Heart right ventricle (tissue), 16 donors: Measurements from ENCODE around the gene GPHN. TPM values are rescaled to one million over a fixed set of nuclear protein-coding genes. Genes with fewer than 3 reads are reported as not detected.

Source experiments
- ATAC-seq, 8 donors: fragments of 200-7000 bp; cut with Tn5 transposase; one replicate each; pipeline ENCODE4 v1.9.1; 2020; ENCODE audit warnings: mild to moderate bottlenecking in 8 of 8, moderate library complexity in 8 of 8, moderate number of reproducible peaks in 1 of 8
- DNase-seq, 2 donors: peaks; one replicate each; pipeline ENCODE4 v3.0.0-alpha.2; 2020
- H3K27ac ChIP-seq, 10 donors: fragments of 200-600 bp; sonication (generic) in 2 of 10; one replicate each; pipeline versions ENCODE4 v1.5.0 to v1.8.0; 2020 to 2022; ENCODE audit warnings: mild to moderate bottlenecking in 3 of 10
- H3K27me3 ChIP-seq, 7 donors: fragments of 200-600 bp; one replicate each; pipeline ENCODE4 v1.8.0; 2021 to 2022; ENCODE audit warnings: mild to moderate bottlenecking in 2 of 7
- H3K36me3 ChIP-seq, 9 donors: fragments of 200-600 bp; sonication (generic) in 1 of 9; one replicate each; pipeline versions ENCODE4 v1.5.0 to v1.8.0; 2020 to 2022; ENCODE audit warnings: mild to moderate bottlenecking in 2 of 9
- H3K4me1 ChIP-seq, 9 donors: fragments of 200-600 bp; sonication (generic) in 1 of 9; one replicate each; pipeline versions ENCODE4 v1.5.0 to v1.8.0; 2020 to 2022; ENCODE audit warnings: mild to moderate bottlenecking in 4 of 9
- H3K4me3 ChIP-seq, 10 donors: fragments of 200-600 bp; sonication (generic) in 2 of 10; one replicate each; pipeline versions ENCODE4 v1.5.0 to v1.8.0; 2020 to 2022; ENCODE audit warnings: mild to moderate bottlenecking in 7 of 10, moderate library complexity in 2 of 10
- H3K9me3 ChIP-seq, 11 donors: fragments of 200-600 bp in 10 of 11; sonication (generic) in 2 of 11; one replicate each; pipeline versions ENCODE4 v1.5.0 to v1.8.0; 2013 to 2022; ENCODE audit warnings: mild to moderate bottlenecking in 2 of 11, control low read depth in 1 of 11, moderate library complexity in 1 of 11
- WGBS, 2 donors: extraction: QIAGEN DNeasy Blood & Tissue Kit; methylation state at CpG; one replicate each; pipeline ENCODE4 v1.1.7; 2013; ENCODE audit warnings: inconsistent platforms in 1 of 2; 5-methylcytosine and 5-hydroxymethylcytosine counted together
- intact Hi-C, 10 donors: fragments of 100-400 bp; cut with DNase I; formaldehyde crosslinking; loops; one replicate each; pipeline versions ENCODE4 v1.11.1 to v1.14.2; 2022
- polyA plus RNA-seq, 2 donors: library from polyadenylated mRNA; stranded (reverse); fragments of 200-250 nt; gene quantifications; one replicate each; pipeline ENCODE4 v1.2.3, GENCODE V29; 2013
- total RNA-seq, 10 donors: library from RNA; stranded (reverse); fragmentation: NEBNext Ultra II Directional in 3 of 10; extraction: Animal tissue kit (Norgen Biotek cat#: 25700) in 3 of 10; gene quantifications; one replicate each; pipeline versions ENCODE4 v1.2.1 to v1.2.4, GENCODE V29; 2021 to 2023
- TF ChIP-seq, protein P1 (sequence below), 9 donors: fragments of 200-600 bp; sonication (generic) in 2 of 9; IDR thresholded peaks; one replicate each; pipeline versions ENCODE4 v1.5.0 to v1.8.0; 2021 to 2022; ENCODE audit warnings: antibody characterized with exemption in 9 of 9, mild to moderate bottlenecking in 5 of 9, moderate library complexity in 1 of 9
- donor health status: Arrhythmogenic right ventricular cardiomyopathy.
- donor health status: ischemic (EF 13 %, LVEDD 7.1; RV severe dilation, severe dysfunction).
- donor health status: healthy with polysubstance abuse.
- donor health status: DM: no; HTN: yes; CAD: no.
- donor health status: DM: no; HTN: no; CAD: no.
- donor health status: ischemic (EF 25% LVEDD 6.9; RV normal size, moderate dysfunction).
- donor health status: ischemic (EF 25% LVEDD 5.7; RV mildly dilated, moderate dysfunction).
- donor health status: healthy.
- donor health status: DM: yes; HTN: yes; CAD: no.
- donor health status: Ischemic cardiomyopathy.
- donor health status: ischemic (EF 35%, LVEDD 5.7; RV mildly dilated, moderate dysfunction).
- donor health status: nonischemic (EF 11% LVEDD 7.7; RV severe dilation, severe dysfunction).
- donor health status: DM: yes; HTN: yes; CAD: no.
- donor health status: PGD.
- donor health status: ischemic (EF 29% LVEDD 5.4; RV normal size, mild dysfunction).
- donor health status: nonischemic (EF 23%, LVEDD 6.1; RV moderate dilation, normal function).

The GPHN gene
- total and polyA plus RNA-seq, 12 donors, result 12.2 to 48.0 (median 32.2) TPM

DNA sequence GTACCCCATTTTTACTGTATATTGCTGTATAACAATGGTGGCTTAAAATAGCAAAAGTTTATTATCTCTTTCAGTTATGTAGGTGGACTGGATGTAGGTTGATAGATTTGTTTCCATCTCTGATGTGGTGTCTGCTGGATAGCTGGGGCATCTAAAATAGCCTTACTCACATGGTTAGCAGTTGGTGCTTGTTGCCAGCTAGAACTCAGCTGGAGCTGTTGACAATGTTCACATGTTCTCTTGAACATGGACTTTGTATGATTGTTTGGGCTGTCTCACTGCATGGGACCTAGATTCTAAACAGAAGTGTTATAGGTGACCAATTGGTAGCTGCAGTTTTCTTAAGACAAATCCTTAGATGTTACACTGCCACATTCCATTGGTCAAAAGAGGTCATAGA is 126.9 kb downstream of the GPHN start:
- ATAC-seq, result peak in 6 of 8 donors; percentile 25 to 88 (median 60)

DNA sequence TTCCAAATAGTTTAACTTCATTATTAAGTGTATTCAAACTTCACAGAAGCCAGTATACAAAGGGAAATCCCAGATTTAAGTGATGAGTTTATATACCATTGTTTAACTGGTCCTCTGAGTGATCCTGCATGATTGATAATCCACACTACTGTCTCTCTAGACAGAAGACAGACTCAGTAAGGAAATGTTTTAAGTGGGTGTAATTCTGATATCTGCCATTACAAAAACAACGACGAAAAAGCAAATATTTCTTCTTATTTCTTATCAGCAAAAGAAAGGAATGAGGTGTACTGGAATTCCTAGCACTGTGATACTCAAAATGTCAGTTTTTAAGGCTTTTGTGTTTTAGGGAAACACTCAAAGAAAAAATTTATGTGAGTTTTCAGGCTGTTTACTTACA is 127.5 kb downstream of the GPHN start:
- WGBS, 2 donors, result 11 to 38% methylated on average over 2 of the region's 2 CpGs
- ATAC-seq, result no peak
- TF ChIP-seq, protein P1, sequence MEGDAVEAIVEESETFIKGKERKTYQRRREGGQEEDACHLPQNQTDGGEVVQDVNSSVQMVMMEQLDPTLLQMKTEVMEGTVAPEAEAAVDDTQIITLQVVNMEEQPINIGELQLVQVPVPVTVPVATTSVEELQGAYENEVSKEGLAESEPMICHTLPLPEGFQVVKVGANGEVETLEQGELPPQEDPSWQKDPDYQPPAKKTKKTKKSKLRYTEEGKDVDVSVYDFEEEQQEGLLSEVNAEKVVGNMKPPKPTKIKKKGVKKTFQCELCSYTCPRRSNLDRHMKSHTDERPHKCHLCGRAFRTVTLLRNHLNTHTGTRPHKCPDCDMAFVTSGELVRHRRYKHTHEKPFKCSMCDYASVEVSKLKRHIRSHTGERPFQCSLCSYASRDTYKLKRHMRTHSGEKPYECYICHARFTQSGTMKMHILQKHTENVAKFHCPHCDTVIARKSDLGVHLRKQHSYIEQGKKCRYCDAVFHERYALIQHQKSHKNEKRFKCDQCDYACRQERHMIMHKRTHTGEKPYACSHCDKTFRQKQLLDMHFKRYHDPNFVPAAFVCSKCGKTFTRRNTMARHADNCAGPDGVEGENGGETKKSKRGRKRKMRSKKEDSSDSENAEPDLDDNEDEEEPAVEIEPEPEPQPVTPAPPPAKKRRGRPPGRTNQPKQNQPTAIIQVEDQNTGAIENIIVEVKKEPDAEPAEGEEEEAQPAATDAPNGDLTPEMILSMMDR (IDR thresholded peaks at IDR 0.05), result no peak
- intact Hi-C loops, result no loop called here
- no peak overlapping the region for H3K27ac ChIP-seq
- DNase-seq, result no peak
- H3K4me1 ChIP-seq, result peaks cover 0 to 16% (median 11%) of the 10 kb centered on the region in 9 donors
- no peaks in the 10 kb centered on the region for H3K36me3 ChIP-seq
- no peak overlapping the region for H3K4me3 ChIP-seq
- no peaks in the 10 kb centered on the region for H3K27me3 ChIP-seq
- peaks cover 0 to 9% (median 0%) of the 10 kb centered on the region in 11 donors for H3K9me3 ChIP-seq

More for the DNA sequence above, 126.9 kb downstream of the GPHN start:
- TF ChIP-seq, protein P1 (IDR thresholded peaks at IDR 0.05), result no peak
- DNase-seq, result no peak
- H3K4me1 ChIP-seq, result peaks cover 0 to 17% (median 11%) of the 10 kb centered on the region in 9 donors
- H3K36me3 ChIP-seq, result no peaks in the 10 kb centered on the region
- H3K4me3 ChIP-seq, result no peak overlapping the region
- intact Hi-C loops, result no loop called here
- no peak overlapping the region for H3K27ac ChIP-seq
- peaks cover 0 to 9% (median 0%) of the 10 kb centered on the region in 11 donors for H3K9me3 ChIP-seq
- no peaks in the 10 kb centered on the region for H3K27me3 ChIP-seq

DNA sequence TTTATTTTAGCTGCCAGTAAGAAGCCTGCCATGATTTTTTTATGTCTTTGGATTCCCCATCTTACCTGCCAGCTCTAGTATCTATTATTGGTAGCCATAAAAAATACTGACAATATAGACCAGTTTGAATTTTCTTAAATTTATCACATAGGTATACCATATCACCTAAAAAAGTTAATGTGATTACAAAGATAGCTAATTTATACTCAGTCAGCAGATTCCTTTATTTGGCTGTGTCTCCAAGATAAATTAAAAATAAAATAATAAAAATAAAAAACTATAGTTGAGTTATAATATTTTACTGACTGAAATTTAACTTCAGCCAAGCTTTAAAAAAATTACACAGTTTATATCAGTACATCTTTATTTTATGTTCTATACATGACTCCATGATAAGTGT is 128.3 kb downstream of the GPHN start:
- Histone ChIP-seq H3K27ac (no peak overlapping the region), H3K27me3 (no peaks in the 10 kb centered on the region), H3K4me1 (peaks cover 0 to 16% (median 11%) of the 10 kb centered on the region in 9 donors), H3K9me3 (peaks cover 0 to 9% (median 0%) of the 10 kb centered on the region in 11 donors), H3K36me3 (no peaks in the 10 kb centered on the region), H3K4me3 (no peak overlapping the region)
- TF ChIP-seq, protein P1 (IDR thresholded peaks at IDR 0.05), result no peak
- intact Hi-C loops, result no loop called here
- no peak for DNase-seq
- ATAC-seq, result no peak

DNA sequence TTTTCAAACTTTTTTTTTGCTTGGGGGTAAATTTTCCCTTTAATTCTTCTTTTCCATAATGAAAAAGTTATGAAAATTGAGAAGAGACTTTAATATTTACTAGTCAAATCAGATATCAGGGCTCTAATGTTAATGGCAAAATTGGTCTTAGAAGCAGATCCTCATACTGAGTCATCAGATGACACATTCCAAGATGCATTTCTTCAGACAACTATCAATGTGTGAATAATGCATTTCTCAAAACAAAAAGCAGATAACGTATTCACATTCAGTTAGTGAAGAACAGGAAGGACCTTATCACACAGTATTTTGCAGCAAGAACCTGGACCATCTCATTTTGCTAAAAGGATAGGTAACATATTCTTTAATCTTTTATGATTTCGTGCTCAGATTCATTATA is 130.7 kb downstream of the GPHN start:
- no peak overlapping the region for H3K27ac ChIP-seq
- H3K9me3 ChIP-seq, result peaks cover 0 to 4% (median 0%) of the 10 kb centered on the region in 11 donors
- no peak overlapping the region for H3K4me3 ChIP-seq
- WGBS, 2 donors, result 87 to 95% methylated on average over 2 of the region's 2 CpGs
- intact Hi-C loops, result no loop called here
- no peak for DNase-seq
- H3K4me1 ChIP-seq, result peaks cover 0 to 31% (median 15%) of the 10 kb centered on the region in 9 donors
- no peaks in the 10 kb centered on the region for H3K27me3 ChIP-seq
- no peaks in the 10 kb centered on the region for H3K36me3 ChIP-seq
- no peak for ATAC-seq
- TF ChIP-seq, protein P1 (IDR thresholded peaks at IDR 0.05), result no peak
